ENCODE results near the gene PCDHGB4.
A peak's percentile ranks its signal among the peaks of the same experiment; 100 is the strongest.
"Not testable (repeated sequence)": the region's sequence is repeated elsewhere in the genome, so short reads cannot be mapped to it uniquely, and the experiment has no call there.

PCDHGB4 gene

DNA sequence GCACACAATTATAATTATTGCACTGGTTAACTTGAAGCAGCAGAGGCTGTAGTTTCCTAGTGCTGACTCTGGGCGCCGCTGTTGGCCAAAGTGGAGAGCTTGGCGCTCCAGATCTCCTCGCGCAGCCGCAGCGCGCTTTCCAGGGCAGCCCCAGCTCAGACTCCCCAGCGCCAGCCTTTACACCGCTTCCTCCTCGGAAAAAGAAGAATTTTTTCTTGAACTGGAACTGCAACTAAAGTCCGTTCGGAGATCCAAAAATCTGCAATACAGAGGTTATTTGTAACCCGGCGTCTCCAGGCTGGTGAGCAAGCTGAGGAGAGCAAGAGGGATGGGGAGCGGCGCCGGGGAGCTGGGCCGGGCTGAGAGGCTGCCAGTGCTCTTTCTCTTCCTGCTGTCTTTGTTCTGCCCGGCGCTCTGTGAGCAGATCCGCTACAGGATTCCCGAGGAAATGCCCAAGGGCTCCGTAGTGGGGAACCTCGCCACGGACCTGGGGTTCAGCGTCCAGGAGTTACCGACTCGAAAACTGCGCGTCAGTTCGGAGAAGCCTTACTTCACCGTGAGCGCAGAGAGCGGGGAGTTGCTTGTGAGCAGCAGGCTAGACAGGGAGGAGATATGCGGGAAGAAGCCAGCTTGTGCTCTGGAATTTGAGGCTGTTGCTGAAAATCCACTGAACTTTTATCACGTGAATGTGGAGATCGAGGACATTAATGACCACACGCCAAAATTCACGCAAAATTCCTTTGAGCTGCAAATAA is at the start of gene PCDHGB4:
PCDHGB4 (plus strand) TSS at position 142 of the 755 bp plus-strand sequence; CDS start at position 329, 187 bp downstream.
- DNase-seq, result peak; percentile 26

DNA sequence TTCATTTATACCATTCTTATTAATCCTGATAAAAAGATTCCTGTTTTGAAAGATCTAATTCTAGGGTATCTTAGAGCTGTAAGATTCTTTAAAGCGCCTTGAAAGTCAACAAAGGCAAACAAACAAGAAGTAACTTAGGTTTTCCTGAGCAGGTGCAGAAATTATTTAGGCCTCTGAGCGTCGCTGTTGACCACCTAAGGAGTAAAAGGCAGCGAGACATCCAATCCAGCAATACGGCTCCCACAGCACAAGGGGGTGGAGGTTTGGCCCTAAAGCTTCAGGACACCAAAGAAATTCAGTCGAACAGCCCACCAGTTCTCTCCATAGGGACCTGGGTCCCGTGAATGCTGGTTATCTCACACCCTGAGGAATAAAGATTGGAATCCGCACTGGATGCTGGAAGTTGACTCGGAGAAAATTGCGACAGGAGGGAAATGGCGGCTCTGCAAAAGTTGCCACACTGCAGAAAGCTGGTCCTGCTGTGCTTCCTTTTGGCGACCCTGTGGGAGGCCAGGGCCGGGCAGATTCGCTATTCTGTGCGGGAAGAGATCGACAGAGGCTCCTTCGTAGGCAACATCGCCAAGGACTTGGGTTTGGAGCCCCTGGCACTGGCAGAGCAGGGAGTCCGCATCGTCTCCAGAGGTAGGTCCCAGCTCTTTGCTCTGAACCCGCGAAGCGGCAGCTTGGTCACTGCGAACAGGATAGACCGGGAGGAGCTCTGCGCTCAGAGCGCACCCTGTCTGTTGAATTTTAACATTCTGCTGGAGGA is 48.8 kb upstream of the PCDHGB4 start, which contains the start of gene PCDHGA2:
PCDHGA2 (plus strand) TSS at position 223 of the 769 bp plus-strand sequence.
- peak; percentile 24 for DNase-seq

DNA sequence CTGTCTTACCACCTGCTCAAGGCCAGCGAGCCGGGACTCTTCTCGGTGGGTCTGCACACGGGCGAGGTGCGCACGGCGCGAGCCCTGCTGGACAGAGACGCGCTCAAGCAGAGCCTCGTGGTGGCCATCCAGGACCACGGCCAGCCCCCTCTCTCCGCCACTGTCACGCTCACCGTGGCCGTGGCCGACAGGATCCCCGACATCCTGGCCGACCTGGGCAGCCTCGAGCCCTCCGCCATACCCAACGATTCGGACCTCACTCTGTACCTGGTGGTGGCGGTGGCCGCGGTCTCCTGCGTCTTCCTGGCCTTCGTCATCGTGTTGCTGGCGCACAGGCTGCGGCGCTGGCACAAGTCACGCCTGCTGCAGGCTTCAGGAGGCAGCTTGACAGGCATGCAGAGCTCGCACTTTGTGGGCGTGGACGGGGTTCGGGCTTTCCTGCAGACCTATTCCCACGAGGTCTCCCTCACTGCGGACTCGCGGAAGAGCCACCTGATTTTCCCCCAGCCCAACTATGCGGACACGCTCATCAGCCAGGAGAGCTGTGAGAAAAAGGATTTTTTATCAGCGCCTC is 46.6 kb upstream of the PCDHGB4 start:
- DNase-seq, result not testable (repeated sequence)

DNA sequence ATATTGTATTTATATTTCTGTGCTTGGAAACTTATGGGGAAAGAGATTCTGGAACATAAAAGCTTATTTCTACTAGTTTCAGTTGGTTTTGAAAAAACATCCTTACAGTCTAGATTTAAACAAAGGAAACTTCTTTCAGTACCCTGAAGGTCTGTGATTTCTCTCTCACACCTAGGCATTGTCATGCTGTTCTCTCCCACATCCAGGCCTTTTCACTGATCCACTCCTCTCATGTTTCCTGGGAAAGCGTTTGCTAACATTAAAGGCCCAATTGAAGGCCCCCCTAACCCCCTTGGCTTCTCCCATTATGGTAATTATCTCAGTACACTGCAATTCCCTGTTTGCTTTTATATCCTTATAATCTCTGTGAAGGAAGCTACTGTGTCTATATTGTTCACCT is 44.7 kb upstream of the PCDHGB4 start:
- DNase-seq, result no peak

DNA sequence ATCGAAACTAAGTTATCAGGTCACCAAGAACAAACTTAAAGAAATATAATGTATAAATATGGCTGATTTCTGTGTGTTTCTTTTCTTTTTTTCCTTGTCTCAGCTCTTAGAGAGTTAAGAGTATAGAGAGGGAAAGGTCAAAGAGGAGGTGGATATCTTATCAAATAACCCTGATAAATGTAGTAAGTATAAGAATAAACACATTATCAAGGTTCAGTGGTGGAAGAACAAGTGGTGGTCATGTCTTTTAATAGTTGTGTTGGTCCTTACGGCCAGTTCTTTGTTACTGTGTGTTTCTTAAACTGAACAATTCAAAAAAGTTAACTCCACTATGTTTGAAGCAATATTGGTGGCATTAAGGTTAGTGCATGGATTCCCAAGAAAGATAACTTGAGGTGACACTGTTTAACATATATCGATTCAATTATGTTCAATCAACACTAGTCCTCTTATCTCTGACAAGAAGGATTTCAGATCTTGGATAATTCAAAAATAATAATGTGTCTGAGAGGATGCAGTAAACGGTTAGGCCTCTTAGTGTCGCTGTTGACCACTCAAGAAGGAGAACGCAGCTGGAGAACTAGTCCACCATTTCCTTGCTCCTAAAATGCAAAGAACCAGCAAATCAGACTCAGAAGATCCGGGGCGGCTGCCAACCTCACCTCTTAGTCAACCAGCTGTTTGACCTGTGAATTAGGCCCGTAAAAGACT is 44.1 kb upstream of the PCDHGB4 start, which contains the start of gene PCDHGA3:
PCDHGA3 (plus strand) TSS at position 588 of the 711 bp plus-strand sequence. CDS start 205 bp downstream, outside the sequence.
- DNase-seq, result no peak

DNA sequence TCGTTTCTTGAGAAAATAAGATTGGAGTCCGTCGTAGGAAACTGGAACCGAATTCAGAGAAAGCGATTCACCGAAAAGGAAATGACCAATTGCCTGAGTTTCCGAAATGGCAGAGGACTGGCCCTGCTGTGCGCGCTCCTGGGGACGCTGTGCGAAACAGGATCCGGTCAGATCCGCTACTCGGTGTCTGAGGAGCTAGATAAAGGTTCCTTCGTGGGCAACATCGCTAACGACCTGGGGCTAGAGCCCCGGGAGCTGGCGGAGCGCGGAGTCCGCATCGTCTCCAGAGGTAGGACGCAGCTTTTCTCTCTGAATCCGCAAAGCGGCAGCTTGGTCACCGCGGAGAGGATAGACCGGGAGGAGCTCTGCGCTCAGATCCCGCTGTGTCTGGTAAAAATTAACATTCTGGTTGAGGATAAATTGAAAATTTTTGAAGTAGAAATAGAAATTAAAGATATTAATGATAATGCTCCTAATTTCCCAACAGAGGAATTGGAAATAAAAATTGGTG is 43.5 kb upstream of the PCDHGB4 start:
- DNase-seq, result no peak

DNA sequence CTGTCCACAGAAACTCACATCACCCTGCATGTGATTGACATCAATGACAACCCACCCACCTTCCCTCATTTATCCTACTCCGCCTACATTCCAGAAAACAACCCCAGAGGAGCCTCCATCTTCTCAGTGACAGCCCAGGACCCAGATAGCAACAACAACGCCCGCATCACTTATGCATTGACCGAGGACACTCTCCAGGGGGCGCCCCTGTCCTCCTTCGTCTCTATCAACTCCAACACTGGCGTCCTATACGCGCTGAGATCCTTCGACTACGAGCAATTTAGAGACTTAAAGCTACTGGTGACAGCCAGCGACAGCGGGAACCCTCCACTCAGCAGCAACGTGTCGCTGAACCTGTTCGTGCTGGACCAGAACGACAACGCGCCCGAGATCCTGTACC is 42.2 kb upstream of the PCDHGB4 start:
- no peak for DNase-seq

DNA sequence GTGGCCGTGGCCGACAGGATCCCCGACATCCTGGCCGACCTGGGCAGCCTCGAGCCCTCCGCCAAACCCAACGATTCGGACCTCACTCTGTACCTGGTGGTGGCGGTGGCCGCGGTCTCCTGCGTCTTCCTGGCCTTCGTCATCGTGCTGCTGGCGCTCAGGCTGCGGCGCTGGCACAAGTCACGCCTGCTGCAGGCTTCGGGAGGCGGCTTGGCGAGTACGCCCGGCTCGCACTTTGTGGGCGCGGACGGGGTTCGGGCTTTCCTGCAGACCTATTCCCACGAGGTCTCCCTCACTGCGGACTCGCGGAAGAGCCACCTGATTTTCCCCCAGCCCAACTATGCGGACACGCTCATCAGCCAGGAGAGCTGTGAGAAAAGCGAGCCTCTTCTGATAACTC is 41.5 kb upstream of the PCDHGB4 start:
- not testable (repeated sequence) for DNase-seq

DNA sequence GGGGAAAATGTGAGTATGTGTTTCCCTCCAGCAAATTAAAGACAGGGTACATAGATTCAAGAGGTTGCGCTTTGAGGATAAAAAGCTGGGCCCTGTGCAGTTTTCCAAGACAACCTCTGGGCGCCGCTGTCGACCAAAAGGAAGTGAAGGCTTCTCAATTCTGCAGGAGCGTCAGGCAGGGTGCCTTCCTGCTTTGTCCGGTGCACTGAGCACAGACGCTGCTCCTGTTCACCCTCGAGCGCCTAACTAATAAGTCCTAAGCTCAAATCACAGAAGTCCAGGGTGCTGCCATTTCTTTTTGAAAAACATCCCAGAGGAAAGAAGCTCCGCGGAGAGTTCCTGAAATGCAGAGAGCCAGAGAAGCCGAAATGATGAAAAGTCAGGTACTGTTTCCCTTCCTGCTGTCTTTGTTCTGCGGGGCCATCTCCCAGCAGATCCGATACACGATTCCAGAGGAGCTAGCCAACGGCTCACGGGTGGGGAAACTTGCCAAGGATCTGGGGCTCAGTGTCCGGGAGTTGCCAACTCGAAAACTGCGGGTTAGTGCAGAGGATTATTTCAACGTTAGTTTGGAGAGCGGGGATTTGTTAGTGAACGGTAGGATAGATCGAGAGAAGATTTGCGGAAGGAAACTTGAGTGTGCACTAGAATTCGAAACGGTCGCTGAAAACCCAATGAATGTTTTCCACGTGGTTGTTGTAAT is 37.4 kb upstream of the PCDHGB4 start, which contains the start of gene PCDHGB1:
PCDHGB1 (plus strand) TSS at position 183 of the 703 bp plus-strand sequence; CDS start at position 345, 162 bp downstream.
- DNase-seq, result peak; percentile 21

DNA sequence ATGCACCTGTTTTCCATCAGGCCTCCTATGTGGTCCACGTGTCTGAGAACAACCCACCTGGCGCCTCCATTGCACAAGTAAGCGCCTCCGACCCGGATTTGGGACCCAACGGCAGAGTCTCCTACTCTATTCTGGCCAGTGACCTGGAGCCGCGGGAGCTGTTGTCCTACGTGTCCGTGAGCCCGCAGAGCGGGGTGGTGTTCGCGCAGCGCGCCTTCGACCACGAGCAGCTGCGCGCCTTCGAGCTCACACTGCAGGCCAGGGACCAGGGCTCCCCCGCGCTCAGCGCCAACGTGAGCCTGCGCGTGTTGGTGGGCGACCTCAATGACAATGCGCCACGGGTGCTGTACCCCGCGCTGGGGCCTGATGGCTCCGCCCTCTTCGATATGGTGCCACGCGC is 35.9 kb upstream of the PCDHGB4 start:
- no peak for DNase-seq

DNA sequence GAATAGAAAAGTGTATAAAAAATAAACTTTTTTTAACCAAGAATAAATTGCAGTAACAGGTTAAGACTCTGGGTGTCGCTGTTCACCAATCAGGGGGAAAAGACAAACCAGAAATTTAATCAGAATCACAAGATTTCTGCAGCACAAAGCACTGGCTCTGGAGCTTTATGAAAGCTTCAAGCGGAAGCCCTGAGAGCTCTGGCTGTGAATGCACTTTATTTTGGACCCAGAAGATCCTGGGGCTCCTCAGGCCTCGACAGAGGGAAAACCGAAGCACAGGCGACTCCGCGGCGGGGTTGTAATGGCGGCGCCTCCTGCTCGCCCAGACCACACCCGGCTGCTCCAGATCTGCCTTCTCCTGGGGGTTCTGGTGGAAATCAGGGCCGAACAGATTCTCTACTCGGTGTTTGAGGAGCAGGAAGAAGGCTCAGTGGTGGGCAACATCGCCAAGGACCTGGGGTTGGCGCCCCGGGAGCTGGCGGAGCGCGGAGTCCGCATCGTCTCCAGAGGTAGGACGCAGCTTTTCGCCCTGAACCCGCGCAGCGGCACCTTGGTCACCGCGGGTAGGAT is 32.5 kb upstream of the PCDHGB4 start, which contains the start of gene PCDHGA4:
PCDHGA4 (plus strand) TSS at position 122 of the 570 bp plus-strand sequence; CDS start at position 209, 87 bp downstream.
- DNase-seq, result no peak

DNA sequence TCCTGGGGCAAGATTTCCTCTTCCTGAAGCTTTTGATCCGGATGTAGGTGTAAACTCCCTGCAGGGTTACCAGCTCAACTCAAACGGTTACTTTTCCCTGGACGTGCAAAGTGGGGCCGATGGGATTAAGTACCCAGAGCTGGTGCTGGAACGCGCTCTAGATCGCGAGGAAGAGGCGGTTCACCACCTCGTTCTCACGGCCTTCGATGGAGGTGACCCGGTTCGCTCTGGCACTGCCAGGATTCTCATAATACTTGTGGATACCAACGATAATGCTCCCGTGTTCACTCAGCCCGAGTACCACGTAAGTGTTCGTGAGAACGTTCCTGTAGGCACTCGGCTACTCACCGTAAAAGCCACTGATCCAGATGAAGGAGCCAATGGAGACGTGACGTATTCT is 31.9 kb upstream of the PCDHGB4 start:
- DNase-seq, result no peak

DNA sequence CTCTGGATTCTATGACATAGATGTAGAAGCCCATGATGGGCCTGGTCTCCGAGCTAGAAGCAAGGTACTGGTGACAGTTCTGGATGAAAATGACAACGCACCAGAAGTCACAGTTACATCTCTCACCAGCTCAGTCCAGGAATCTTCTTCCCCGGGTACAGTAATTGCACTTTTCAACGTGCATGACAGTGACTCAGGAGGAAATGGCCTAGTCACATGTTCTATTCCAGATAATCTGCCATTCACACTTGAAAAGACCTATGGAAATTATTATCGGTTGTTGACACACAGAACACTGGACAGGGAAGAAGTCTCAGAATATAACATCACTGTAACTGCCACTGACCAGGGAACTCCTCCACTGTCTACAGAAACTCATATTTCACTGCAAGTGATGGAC is 31.4 kb upstream of the PCDHGB4 start:
- no peak for DNase-seq

DNA sequence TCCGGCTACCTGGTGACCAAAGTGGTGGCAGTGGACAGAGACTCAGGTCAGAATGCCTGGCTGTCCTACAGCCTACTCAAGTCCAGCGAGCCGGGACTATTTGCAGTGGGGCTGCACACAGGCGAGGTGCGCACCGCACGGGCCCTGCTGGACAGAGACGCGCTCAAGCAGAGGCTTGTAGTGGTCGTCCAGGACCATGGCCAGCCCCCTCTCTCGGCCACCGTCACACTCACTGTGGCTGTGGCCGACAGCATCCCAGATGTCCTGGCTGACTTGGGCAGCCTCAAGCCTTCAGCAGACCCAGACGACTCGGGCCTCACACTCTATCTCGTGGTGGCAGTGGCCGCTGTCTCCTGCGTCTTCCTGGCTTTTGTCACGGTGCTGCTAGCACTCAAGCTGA is 30.5 kb upstream of the PCDHGB4 start:
- DNase-seq, result no peak

DNA sequence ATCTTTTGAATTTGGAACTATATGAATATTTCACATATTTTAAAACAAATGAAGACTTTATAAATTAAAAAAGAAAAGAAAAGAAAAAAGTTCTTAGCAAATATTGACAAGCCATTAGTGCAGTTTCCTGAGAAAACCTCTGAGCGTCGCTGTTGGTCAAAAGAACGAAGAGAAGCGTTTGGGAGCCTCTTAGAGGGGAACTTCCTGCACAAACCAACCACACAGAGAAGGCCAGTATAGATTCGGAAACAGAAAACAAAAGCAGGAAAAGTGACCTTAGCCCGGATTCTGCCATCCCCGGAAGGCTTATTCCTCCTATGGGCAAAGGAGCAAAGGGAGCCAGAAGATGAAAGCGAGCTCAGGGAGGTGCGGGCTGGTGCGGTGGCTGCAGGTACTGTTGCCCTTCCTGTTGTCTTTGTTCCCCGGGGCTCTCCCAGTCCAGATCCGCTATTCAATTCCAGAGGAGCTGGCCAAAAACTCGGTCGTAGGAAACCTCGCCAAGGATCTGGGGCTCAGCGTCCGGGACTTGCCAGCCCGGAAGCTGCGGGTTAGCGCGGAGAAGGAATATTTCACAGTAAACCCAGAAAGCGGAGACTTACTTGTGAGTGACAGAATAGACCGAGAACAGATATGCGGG is 27.6 kb upstream of the PCDHGB4 start, which contains the start of gene PCDHGB2:
PCDHGB2 (plus strand) TSS at position 205 of the 637 bp plus-strand sequence; CDS start at position 347, 142 bp downstream.
- DNase-seq, result no peak

DNA sequence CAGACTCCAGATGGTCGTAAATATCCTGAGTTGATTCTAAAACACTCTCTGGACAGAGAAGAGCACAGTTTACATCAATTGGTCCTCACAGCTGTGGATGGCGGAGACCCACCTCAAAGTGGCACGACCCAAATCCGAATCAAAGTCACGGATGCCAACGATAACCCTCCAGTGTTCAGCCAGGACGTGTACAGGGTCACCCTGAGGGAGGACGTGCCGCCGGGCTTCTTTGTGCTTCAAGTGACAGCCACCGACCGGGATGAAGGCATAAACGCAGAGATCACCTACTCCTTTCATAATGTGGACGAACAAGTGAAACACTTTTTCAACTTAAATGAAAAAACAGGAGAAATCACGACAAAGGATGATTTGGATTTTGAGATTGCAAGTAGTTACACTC is 26.8 kb upstream of the PCDHGB4 start:
- DNase-seq, result no peak

DNA sequence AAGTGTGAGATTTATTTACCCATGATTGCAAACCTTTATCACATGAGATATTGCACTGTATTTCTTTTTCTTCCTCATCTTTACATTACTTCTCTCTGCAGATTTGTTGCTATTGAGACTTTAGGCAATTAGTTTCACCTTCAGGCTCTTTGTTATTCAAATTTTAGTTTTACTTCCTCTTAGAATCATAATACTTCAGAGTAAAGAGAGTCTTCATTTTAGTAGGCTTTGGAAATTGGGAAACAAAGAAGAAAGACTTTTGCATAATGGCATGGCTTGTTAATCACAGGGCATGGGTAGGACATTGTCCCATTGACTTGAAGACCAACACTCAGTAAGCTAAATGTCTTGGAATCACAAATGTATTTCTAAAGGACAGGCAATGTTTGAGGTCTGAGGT is 24.8 kb upstream of the PCDHGB4 start:
- no peak for DNase-seq

DNA sequence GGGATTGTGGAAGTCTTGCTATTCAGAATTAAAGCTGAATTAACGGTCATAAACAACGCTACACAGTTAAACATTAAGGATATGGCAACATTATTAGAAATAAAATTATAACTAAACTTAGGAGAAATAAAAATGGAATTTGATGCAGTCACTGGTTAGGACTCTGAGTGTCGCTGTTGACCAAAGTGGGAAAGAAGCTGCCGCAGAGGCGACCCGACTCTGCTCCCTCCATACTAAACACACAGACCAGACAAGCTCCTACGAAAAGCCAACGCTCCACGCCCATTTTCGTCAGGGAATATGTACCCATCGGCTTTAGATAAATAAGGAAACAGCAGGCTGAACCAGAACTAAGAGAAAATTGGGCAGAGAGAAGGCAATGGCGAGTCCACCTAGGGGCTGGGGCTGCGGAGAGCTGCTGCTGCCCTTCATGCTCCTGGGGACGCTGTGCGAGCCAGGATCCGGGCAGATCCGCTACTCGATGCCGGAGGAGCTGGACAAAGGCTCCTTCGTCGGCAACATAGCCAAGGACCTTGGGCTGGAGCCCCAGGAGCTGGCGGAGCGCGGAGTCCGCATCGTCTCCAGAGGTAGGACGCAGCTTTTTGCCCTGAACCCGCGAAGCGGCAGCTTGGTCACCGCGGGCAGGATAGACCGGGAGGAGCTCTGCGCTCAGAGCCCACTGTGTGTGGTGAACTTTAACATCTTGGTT is 23.4 kb upstream of the PCDHGB4 start, which contains the start of gene PCDHGA5:
PCDHGA5 (plus strand) TSS at position 211 of the 709 bp plus-strand sequence; CDS start at position 380, 169 bp downstream.
- DNase-seq, result no peak

DNA sequence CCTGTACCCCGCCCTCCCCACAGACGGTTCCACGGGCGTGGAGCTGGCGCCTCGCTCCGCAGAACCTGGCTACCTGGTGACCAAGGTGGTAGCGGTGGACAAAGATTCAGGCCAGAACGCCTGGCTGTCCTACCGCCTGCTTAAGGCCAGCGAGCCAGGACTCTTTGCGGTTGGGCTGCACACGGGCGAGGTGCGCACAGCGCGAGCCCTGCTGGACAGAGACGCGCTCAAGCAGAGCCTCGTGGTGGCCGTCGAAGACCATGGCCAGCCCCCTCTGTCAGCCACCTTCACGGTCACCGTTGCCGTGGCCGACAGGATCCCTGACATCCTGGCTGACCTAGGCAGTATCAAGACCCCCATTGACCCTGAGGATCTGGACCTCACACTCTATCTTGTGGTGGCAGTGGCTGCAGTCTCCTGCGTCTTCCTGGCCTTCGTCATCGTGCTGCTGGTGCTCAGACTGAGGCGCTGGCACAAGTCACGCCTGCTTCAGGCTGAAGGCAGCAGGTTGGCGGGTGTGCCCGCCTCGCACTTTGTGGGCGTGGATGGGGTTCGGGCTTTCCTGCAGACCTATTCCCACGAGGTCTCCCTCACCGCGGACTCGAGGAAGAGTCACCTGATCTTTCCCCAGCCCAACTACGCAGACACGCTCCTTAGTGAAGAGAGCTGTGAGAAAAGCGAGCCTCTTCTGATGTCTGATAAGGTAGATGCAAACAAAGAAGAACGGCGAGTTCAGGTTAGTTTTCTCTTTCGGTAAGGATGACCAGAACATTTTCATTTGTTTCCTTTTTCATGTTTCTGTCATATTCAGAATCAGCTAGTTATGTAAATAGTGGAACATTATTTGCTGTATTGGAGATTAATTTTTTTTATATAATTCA is 21.2 kb upstream of the PCDHGB4 start:
- no peak for DNase-seq
